C4-2B (cell line): ENCODE measurements around the gene EIF4A3.
A peak's percentile ranks its signal among the peaks of the same experiment; 100 is the strongest.

Source experiments
- H3K27ac ChIP-seq: fragments of 450-650 bp; 2 replicates; pipeline ENCODE4 v1.5.1; 2017
- ZFX ChIP-seq: fragments of 450-650 bp; IDR thresholded peaks from 2 replicates; pipeline ENCODE4 v1.6.1; 2017
- TF ChIP-seq, protein P1 (sequence below): fragments of 450-650 bp; conservative IDR thresholded peaks from 2 replicates; pipeline ENCODE4 v1.5.1; 2017; ENCODE audit warnings: mild to moderate bottlenecking

EIF4A3 gene

DNA sequence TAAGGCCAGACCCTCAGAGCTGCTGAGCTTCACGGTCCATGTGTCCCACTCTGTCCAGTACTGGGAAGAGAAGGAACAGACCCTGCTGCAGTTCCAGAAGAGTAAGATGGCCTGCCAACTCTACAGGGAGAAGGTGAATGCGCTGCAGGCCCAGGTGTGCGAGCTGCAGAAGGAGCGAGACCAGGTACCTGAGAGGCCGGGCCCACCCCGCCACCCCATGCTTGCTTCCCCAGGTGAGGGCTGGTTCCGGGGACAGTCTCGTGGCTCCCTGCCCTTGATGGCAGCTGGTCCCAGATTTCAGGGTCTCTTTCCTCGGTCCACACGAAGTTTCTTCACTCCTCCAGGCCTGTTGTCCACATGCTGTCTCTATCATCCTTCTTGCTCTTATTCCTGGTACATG lies 43.8 kb upstream of the EIF4A3 start:
- no peak for TF ChIP-seq ZFX
- no peak overlapping the region for H3K27ac ChIP-seq

DNA sequence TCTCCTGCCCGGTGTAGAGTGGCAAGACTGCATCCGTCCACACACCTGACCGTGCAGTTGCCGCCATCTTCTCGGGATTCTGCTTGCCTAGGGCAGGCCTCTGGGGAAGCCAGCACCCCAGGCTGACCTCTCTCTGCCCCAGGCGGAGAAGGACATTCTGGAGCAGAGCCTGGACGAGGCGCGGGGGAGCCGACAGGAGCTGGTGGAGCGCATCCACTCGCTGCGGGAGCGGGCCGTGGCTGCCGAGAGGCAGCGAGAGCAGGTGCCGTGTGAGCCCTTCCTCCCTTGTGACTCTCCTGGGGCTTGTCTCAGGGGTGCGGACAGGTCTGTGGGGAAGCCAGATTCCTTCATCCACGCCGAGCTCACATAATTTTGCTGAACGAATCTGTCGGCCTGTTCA lies 42.7 kb upstream of the EIF4A3 start:
- no peak overlapping the region for H3K27ac ChIP-seq
- TF ChIP-seq, protein P1, sequence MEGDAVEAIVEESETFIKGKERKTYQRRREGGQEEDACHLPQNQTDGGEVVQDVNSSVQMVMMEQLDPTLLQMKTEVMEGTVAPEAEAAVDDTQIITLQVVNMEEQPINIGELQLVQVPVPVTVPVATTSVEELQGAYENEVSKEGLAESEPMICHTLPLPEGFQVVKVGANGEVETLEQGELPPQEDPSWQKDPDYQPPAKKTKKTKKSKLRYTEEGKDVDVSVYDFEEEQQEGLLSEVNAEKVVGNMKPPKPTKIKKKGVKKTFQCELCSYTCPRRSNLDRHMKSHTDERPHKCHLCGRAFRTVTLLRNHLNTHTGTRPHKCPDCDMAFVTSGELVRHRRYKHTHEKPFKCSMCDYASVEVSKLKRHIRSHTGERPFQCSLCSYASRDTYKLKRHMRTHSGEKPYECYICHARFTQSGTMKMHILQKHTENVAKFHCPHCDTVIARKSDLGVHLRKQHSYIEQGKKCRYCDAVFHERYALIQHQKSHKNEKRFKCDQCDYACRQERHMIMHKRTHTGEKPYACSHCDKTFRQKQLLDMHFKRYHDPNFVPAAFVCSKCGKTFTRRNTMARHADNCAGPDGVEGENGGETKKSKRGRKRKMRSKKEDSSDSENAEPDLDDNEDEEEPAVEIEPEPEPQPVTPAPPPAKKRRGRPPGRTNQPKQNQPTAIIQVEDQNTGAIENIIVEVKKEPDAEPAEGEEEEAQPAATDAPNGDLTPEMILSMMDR, result no peak
- no peak for TF ChIP-seq ZFX

DNA sequence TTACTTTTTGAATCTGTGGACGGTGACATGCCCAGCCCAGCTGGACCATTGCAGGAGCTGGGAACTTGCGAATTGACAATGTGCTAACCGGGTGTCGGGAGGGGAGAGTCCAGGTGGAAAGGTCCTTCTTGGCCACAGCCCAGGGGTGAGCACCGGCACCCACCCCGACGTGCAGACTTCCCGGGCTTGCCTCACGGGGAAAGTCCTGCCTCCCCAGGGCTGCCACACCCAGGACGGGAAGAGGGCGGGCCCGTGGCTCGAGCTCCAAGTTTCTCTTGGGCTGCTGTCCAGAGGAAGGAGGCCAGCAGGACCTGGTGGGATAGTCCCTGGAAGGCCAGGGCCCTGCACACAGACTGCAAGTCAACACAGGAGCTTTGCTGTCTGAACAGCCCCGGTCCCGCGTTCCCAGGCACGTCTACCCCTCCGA lies 40.6 kb upstream of the EIF4A3 start:
- peak overlapping the region; percentile 32 for H3K27ac ChIP-seq
- no peak for TF ChIP-seq ZFX

DNA sequence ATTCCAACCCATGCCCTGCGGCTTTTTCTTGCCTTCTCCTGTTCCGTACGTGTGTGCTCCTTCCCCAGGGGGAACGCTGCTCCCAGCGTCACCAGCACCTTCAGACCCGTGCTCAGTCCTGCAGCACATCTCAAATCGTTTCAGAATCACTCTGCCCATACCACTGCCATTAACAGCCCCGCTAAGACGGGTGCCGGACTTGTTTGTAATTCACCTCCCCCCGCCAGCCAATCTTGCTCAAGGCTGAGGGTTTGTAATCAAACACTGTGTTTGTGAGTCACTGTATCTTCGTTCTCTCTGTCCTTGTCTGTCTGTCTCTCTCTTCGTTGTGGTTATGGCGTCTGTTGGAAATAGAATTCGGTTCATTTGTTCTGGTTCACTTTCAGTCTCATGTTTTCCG lies 40.2 kb upstream of the EIF4A3 start:
- TF ChIP-seq, protein P1, result no peak
- TF ChIP-seq ZFX, result no peak
- H3K27ac ChIP-seq, result peak overlapping the region; percentile 32

DNA sequence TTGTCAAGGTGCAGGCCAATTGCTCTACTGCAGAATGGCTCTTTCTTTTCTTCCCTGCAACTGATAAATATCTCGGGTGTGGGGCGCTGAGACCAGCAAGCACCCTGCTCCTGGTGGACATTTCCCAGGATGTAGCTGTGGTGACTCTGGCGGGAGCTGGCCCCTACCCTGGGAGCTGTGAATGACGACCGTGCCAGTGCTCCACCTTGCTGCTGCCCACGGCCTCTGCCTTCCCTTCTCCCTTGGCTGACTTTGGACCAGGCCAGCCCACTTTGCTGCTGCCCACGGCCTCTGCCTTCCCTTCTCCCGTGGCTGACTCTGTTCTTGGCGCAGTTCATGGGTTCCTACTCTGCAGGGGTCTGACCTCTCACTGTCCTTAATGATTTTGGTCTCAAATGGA lies 39.0 kb upstream of the EIF4A3 start:
- H3K27ac ChIP-seq, result no peak overlapping the region
- TF ChIP-seq, protein P1, result no peak
- TF ChIP-seq ZFX, result no peak

DNA sequence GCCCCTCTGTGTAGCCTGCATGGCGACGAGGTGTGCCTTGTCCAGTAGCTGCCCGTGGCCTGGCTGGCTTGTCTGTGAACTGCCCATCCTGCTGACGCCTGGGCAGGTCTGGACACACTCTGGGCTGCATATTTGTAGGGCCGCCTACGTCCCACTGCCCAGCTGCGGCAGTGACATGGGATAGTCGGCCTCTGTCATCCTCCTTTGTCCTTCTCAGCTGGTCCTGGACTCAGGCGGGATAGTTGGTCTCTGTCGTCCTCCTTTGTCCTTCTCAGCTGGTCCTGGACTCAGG lies 37.4 kb upstream of the EIF4A3 start:
- no peak overlapping the region for H3K27ac ChIP-seq
- TF ChIP-seq ZFX, result no peak

DNA sequence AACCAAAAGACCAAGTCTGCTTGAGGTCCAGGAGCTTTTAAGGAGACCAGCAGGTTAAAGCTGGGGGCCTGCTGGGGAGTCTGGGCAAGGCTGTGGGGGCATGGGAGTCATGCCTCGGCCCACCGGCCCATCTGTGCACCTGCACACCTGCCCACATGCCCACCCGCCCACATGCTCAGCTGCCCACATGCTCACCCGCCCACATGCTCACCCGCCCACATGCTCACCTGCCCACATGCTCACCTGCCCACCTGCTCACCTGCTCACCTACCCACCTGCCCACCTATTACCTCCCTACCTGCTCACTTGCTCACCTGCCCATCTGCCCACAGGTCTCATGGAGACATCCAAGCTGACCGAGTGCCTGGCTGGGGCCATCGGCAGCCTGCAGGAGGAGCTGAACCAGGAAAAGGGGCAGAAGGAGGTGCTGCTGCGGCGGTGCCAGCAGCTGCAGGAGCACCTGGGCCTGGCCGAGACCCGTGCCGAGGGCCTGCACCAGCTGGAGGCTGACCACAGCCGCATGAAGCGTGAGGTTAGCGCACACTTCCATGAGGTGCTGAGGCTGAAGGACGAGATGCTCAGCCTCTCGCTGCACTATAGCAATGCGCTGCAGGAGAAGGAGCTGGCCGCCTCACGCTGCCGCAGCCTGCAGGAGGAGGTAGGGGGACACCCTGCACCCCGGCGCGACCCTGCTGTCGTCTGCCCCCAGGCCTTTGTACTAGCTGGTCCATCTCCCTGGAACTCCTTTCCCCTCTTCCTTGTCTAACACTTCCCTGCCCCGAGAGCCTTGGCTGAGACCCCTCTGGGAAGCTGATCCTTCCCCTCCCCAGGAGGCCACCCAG lies 36.9 kb upstream of the EIF4A3 start:
- no peak for TF ChIP-seq ZFX
- TF ChIP-seq, protein P1, result no peak
- H3K27ac ChIP-seq, result no peak overlapping the region

DNA sequence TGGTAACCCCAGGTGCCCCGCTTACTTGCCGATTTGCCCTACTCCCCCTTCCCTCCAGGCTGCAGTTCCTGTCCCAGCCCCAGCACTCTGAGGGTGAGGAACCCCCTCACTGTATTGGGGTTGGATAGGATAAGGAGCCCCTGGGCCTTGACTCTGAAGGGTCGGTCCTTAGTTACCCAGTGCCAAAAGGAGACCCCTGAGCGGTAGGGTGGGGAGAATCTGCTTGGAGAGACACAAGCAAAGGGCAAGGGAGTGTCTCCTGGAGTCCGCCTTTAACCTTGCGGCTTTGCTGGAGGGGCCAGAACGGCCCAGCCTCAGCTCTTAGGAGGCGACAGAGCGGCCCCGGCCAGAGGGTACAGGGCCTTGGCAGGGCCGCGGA lies 35.9 kb upstream of the EIF4A3 start:
- no peak for TF ChIP-seq ZFX
- TF ChIP-seq, protein P1, result no peak

DNA sequence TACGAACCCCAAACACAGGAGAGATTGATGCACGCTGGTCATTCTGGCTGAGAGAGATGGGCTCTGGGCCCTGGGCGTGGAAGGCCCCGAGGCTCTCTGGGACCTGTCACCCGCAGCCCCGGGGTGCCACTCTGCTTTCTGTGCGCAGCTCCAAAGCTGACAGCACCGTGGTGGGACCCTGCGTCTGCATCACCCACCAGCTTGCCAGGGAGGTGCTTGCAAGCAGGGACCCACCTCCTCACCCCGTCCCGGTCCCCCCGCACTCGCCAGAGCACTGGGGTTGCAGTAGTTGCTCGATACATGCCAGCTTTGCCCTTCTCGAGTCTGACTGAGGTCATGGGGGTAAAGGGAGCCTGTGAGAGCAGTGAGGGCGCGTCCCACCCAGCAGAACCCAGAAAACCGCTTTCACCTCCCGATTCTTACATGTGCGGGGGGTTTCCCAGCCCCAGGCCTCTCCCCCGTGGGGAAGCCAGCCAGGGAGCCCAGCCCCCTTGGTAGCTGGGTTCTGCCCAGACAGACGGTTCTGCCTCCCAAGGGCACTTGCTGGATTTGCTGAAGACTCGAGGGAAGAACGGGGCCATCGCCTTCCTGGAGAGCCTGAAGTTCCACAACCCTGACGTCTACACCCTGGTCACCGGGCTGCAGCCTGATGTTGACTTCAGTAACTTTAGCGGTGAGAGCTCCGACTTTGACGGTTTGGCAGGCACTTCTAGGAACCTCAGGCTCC lies 35.4 kb upstream of the EIF4A3 start:
- no peak for TF ChIP-seq ZFX
- TF ChIP-seq, protein P1, result no peak
- H3K27ac ChIP-seq, result no peak overlapping the region

More for the DNA sequence above, 35.9 kb upstream of the EIF4A3 start:
- H3K27ac ChIP-seq, result no peak overlapping the region
